Lower lobe of right lung (tissue), 2 donors: ENCODE measurements around the gene RPTOR. TPM values are rescaled to one million over a fixed set of nuclear protein-coding genes. Genes with fewer than 3 reads are reported as not detected.

Experiments used
- ATAC-seq, 2 donors: fragments of 200-7000 bp; cut with Tn5 transposase; one replicate each; pipeline ENCODE4 v1.9.1; 2020 to 2022; ENCODE audit warnings: mild to moderate bottlenecking in 2 of 2, moderate library complexity in 2 of 2
- DNase-seq: peaks from one replicate; pipeline ENCODE4 v3.0.0-alpha.2; 2020
- H3K27ac ChIP-seq: fragments of 200-600 bp; one replicate; pipeline ENCODE4 v1.8.0; 2022
- H3K27me3 ChIP-seq: fragments of 200-600 bp; one replicate; pipeline ENCODE4 v1.8.0; 2022; ENCODE audit warnings: low read depth
- H3K36me3 ChIP-seq: fragments of 200-600 bp; one replicate; pipeline ENCODE4 v1.8.0; 2022; ENCODE audit warnings: mild to moderate bottlenecking
- H3K4me1 ChIP-seq: fragments of 200-600 bp; one replicate; pipeline ENCODE4 v1.8.0; 2022
- H3K4me3 ChIP-seq: fragments of 200-600 bp; one replicate; pipeline ENCODE4 v1.8.0; 2022; ENCODE audit warnings: mild to moderate bottlenecking
- H3K9me3 ChIP-seq: fragments of 200-600 bp; one replicate; pipeline ENCODE4 v1.8.0; 2022
- CTCF ChIP-seq: fragments of 200-600 bp; IDR thresholded peaks from one replicate; pipeline ENCODE4 v1.8.0; 2022; ENCODE audit warnings: antibody characterized with exemption, mild to moderate bottlenecking
- intact Hi-C: fragments of 100-400 bp; cut with DNase I; formaldehyde crosslinking; loops from one replicate; pipeline ENCODE4 v1.11.0; 2022
- total RNA-seq: library from RNA; stranded (reverse); fragmentation: NEBNext Ultra II Directional; extraction: Animal tissue kit (Norgen Biotek cat#: 25700); gene quantifications from one replicate; pipeline ENCODE4 v1.2.1, GENCODE V29; 2021
- donor health status: DM: no; HTN: yes; CAD: no; lungs with severe emphysema.

The RPTOR gene
- total RNA-seq, 1 donor from 2014 or later, result 34.0 TPM

- Histone ChIP-seq H3K27me3 (peaks cover 1% of the 10 kb centered on the region), H3K4me3 (no peak overlapping the region), H3K4me1 (peaks cover 23% of the 10 kb centered on the region), H3K27ac (no peak overlapping the region), H3K9me3 (no peaks in the 10 kb centered on the region), H3K36me3 (no peaks in the 10 kb centered on the region)
- peak; percentile 66 for DNase-seq
- ATAC-seq, result peak in 1 of 2 donors; percentile 56
- intact Hi-C loops, result no loop called here
- TF ChIP-seq CTCF, result no peak
These were observed 442.3 kb downstream of the RPTOR start for GRCh38 chr17:80986816-80987475.

GRCh38 chr17:80987941-80988461, 443.4 kb downstream of the RPTOR start:
- DNase-seq (no peak), ATAC-seq (no peak)
- intact Hi-C loops, result no loop called here
- H3K4me3 ChIP-seq, result no peak overlapping the region
- H3K4me1 ChIP-seq, result peaks cover 28% of the 10 kb centered on the region
- no peaks in the 10 kb centered on the region for H3K9me3 ChIP-seq
- no peaks in the 10 kb centered on the region for H3K27me3 ChIP-seq
- TF ChIP-seq CTCF, result no peak
- H3K36me3 ChIP-seq, result no peaks in the 10 kb centered on the region
- no peak overlapping the region for H3K27ac ChIP-seq

- no peak overlapping the region for H3K27ac ChIP-seq
- DNase-seq (no peak), ATAC-seq (no peak)
- intact Hi-C loops, result no loop called here
- peaks cover 41% of the 10 kb centered on the region for H3K4me1 ChIP-seq
- peak overlapping the region; percentile 25 for H3K4me3 ChIP-seq
- H3K27me3 ChIP-seq, result no peaks in the 10 kb centered on the region
- H3K9me3 ChIP-seq, result no peaks in the 10 kb centered on the region
- H3K36me3 ChIP-seq, result no peaks in the 10 kb centered on the region
- no peak for TF ChIP-seq CTCF
These were observed 444.9 kb downstream of the RPTOR start for GRCh38 chr17:80989586-80989913.

- ATAC-seq (no peak), DNase-seq (peak; percentile 46)
- Histone ChIP-seq H3K27me3 (no peaks in the 10 kb centered on the region), H3K9me3 (no peaks in the 10 kb centered on the region), H3K27ac (peak overlapping the region; percentile 79), H3K36me3 (peaks cover 13% of the 10 kb centered on the region), H3K4me1 (peaks cover 41% of the 10 kb centered on the region), H3K4me3 (peak overlapping the region; percentile 87)
- TF ChIP-seq CTCF, result no peak
- intact Hi-C loops, result no loop called here
These were observed 446.4 kb downstream of the RPTOR start for GRCh38 chr17:80990921-80991644.

- peaks cover 41% of the 10 kb centered on the region for H3K4me1 ChIP-seq
- peak; percentile 71 to 76 for ATAC-seq
- peak within 1 kb of the TSS; percentile 87 for H3K4me3 ChIP-seq
- intact Hi-C loops, result no loop called here
- peak; percentile 16 for TF ChIP-seq CTCF
- DNase-seq, result peak; percentile 89
- peaks cover 19% of the 10 kb centered on the region for H3K36me3 ChIP-seq
- H3K27ac ChIP-seq, result peak within 1 kb of the TSS; percentile 79
- H3K27me3 ChIP-seq, result no peaks in the 10 kb centered on the region
- no peaks in the 10 kb centered on the region for H3K9me3 ChIP-seq
These were observed 447.0 kb downstream of the RPTOR start, which contains the start of gene CHMP6 for GRCh38 chr17:80991645-80992076. Gene CHMP6, plus strand, starts transcription at chr17:80991841. Its CDS starts 78 bp downstream, at chr17:80991919.
